T1000 (cell line): Measurements from ENCODE around the gene MAML2.

Experiments used
- DNase-seq: peaks from one replicate; lab custom pipeline; 2025; ENCODE audit warnings: mixed read lengths; lab: John Stamatoyannopoulos, UW

The MAML2 gene

GRCh38 chr11:96008161-96008720 is 334.8 kb downstream of the MAML2 start:
- DNase-seq, result no peak

- DNase-seq, result no peak
Measured at GRCh38 chr11:96006037-96006436, 337.0 kb downstream of the MAML2 start.

GRCh38 chr11:96004862-96005261 is 338.1 kb downstream of the MAML2 start:
- DNase-seq, result no peak

- no peak for DNase-seq
Measured at GRCh38 chr11:96002754-96003290, 340.2 kb downstream of the MAML2 start.

GRCh38 chr11:96002339-96002738 is 340.7 kb downstream of the MAML2 start:
- no peak for DNase-seq

- DNase-seq, result no peak
Measured at GRCh38 chr11:96001037-96001436, 342.0 kb downstream of the MAML2 start.

- DNase-seq, result no peak
Measured at GRCh38 chr11:95999711-96000406, 343.1 kb downstream of the MAML2 start.

GRCh38 chr11:95996621-95997235 is 346.3 kb downstream of the MAML2 start:
- no peak for DNase-seq

GRCh38 chr11:95994329-95994728 is 348.7 kb downstream of the MAML2 start:
- no peak for DNase-seq

- DNase-seq, result no peak
Measured at GRCh38 chr11:95993438-95994298, 349.3 kb downstream of the MAML2 start.

GRCh38 chr11:95991545-95991944 is 351.4 kb downstream of the MAML2 start:
- no peak for DNase-seq

- DNase-seq, result no peak
Measured at GRCh38 chr11:95991101-95991500, 351.9 kb downstream of the MAML2 start.

- no peak for DNase-seq
Measured at GRCh38 chr11:95989780-95990179, 353.2 kb downstream of the MAML2 start.

GRCh38 chr11:95989076-95989605 is 353.9 kb downstream of the MAML2 start:
- DNase-seq, result no peak

GRCh38 chr11:95985174-95985808 is 357.7 kb downstream of the MAML2 start:
- DNase-seq, result no peak

GRCh38 chr11:95984072-95984471 is 358.9 kb downstream of the MAML2 start:
- no peak for DNase-seq

- DNase-seq, result no peak
Measured at GRCh38 chr11:95977534-95978174, 365.3 kb downstream of the MAML2 start.

GRCh38 chr11:95976550-95976949 is 366.4 kb downstream of the MAML2 start:
- DNase-seq, result no peak

- DNase-seq, result no peak
Measured at GRCh38 chr11:95975343-95975742, 367.7 kb downstream of the MAML2 start.

GRCh38 chr11:95972060-95972459 is 370.9 kb downstream of the MAML2 start:
- no peak for DNase-seq

GRCh38 chr11:95968585-95968984 is 374.4 kb downstream of the MAML2 start:
- no peak for DNase-seq
